HG03439 (cell line): ENCODE measurements around the gene ABCC9.

Source experiments
- ATAC-seq: cut with Tn5 transposase; IDR thresholded peaks from one replicate; pipeline ENCODE4 v1.9.1; 2021; ENCODE audit warnings: mild to moderate bottlenecking, moderate library complexity; ENCODE audit not compliant: unreplicated experiment

Gene ABCC9

DNA sequence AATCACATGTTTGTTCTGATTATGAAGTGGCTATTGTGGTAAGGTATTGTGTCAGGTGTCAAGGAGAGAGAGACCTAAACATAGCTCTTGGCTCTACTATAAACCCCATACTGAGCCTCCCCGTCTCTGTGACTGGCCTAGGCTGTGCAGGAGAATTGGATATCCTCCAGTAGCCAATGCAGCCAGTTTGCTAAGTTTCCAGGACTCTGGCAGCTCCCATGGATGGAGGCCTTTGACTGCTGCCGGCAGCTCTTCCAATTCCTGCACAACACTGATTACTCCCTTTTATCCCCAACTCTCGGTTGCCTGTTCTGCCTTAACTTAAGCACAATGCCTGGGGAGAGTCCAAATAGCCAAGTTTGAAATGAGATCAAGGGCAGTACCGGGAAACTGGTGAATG lies 59.3 kb downstream of the ABCC9 start:
- no peak for ATAC-seq

DNA sequence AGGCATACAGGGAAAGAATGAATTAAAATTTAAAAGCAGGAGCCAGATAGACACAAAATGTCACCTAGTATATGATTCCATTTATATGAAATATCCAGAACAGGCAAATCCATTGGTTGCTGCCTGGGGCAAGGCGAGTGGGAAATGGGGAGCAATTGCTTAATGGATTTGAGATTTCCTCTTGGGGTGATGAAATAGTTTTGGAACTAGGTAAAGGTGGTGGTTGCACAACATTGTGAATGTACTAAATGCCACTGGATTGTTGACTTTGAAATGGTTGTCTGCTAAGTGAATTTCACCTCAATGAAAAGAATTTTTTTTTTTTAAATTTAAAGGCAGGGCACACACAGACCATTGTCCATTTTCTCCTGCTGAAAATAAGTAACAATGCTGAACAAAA lies 61.9 kb downstream of the ABCC9 start:
- ATAC-seq: no peak

DNA sequence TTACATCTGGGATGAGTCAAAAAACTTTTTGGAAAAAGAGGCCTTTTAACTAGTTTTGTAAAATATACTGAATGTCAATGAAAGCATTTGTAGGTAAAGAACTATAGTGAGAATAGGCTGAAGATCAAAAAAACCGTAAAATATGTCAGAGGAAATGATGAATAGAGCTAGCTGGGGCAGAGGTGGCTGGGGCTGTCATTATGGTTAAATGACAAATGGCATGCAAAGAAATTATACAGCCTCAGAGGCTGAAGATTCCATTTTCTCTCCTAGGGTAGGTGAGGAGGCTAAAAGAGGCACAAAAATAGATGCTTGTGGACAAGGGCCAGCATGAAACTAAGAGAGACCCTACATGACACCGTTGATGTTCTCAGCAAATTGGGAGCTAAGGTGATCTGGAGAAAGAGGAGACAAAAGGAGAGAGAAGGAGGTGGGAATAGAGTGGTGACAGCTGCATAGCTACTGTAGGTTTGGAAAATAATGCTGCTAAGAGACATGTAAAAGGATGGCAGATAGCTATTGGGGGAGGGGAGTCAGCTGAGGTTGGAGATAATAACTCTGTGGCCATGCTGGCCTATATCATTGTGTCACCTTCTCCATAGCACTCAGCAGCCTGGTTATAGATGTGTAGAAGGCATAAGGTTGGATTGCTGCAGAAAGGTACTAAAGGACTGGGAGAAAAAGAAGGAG lies 63.8 kb downstream of the ABCC9 start:
- no peak for ATAC-seq

DNA sequence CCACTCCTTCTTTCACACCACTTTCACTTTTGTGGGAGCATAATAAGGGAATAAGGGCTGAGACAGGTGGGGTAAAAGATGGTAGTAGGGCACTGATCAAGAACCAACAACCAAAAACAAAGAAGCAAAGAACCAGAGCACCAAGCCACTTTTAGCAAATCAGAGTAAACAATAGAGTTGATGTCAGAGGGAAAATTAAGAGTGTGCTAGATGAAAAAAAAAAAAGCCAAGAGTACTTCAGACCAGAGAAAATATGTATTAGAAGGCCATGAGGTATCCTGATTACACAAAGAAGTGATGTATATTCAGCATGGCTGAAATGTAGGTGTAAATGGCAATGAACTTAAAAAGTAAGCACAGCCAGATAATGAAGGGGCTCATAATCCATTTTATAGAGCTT lies 75.4 kb downstream of the ABCC9 start:
- no peak for ATAC-seq

DNA sequence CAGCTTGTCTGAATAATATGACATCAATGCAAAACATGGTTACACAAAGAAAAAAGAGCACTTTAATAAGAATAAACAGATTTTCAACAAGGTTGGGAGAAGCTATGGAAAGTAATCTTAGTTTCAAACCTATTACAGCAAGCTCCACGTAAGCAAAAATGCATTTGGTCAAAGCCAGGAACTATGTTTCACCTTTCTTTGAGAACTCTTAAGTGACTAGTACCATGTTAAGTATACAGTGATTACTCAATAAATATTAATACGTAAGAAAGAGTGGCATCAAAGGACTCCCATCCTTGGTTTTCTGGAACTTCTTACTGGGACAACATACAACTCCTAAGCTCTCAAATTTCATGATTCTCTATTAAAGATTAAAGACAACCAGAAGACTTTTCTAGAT lies 80.7 kb downstream of the ABCC9 start:
- no peak for ATAC-seq

DNA sequence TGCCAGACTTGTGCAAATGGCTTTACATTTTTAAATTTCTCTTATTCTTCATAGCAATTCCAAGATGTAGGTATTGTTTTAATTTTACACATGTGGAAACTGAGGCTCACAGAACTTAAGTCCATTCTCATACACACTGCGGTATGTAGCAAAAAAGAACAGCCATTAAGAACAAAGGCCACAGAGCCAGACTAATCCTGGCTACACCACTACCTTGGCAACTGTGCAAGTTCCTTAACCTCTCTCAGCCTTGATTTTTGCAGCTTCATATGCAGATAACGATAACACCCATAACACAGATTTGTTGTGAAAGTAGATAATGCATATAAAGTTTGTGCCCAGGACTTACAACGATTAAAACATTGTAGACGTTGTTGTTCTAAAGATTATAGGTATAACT lies 81.1 kb downstream of the ABCC9 start:
- ATAC-seq: no peak

DNA sequence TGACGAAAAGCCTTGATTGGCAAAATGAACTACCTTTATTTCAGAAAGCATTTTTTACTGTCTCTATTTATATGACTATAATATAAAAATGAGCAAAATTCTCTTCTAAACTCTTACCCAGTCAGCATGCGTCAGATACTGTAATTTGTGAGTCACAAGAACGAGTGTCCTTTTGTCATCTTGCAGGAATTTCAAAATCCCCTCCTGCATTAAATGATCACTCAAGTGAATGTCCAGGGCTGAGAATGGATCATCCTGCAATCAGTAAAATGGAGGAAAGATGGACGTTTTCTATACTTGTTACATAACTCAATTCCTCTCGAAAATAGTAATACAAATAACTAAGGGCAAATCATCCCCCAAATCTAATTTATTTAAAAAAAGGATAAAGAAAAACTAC lies 89.0 kb downstream of the ABCC9 start:
- ATAC-seq: no peak

DNA sequence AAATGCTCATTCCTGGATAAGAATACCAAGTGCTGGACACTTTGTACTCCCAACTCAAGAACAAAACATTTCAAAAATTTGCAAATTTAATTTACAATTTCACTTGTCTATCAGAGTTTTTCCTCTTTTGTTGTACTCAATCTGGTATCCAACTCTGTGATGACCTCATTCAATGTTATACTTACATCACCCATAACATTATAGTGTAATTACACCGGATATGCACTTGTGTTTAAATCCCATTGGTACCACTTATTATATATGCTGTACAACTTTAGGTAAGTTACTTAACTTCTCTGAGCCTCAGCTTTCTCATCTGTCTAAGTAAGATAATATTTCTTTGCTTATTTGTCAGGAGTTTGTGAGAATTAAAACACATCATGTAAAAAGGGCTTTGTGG lies 90.1 kb downstream of the ABCC9 start:
- no peak for ATAC-seq

DNA sequence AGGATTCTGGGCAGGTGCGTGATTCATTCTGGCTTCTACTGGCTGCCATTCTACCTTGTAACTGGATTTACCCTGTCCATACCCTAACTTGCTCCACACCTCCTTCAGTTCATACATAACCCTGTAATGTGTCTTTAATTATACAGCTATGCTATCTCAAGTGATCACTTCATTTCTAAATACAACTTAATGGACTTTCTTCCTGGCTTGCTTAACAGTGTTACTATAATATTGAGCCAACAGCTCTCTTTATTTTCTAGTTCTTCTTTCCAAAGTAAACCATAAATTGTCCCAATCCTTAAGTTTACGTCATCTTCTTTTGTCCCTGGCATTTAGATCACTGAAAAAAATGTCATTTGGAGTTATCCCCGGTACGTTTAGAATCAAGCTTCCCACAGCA lies 90.8 kb downstream of the ABCC9 start:
- ATAC-seq: no peak

DNA sequence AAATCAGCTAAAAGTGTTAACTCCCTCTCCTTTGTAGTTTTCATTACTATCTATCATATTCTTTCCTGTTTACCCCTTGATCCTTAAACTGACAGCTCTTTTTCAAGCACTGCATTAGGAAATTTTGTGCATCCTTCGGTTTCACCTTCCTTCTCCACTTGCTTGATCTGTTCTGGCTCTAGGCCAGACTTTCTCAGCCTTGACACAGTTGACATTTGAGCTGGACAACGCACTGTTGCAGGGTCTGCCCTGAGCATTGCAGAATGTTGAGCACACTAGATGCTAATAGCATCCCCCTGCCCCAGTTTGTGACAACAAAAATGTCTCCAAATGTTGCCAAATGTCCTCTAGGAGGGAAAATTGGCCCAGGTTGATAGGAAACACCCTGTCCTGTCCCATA lies 91.3 kb downstream of the ABCC9 start:
- no peak for ATAC-seq

DNA sequence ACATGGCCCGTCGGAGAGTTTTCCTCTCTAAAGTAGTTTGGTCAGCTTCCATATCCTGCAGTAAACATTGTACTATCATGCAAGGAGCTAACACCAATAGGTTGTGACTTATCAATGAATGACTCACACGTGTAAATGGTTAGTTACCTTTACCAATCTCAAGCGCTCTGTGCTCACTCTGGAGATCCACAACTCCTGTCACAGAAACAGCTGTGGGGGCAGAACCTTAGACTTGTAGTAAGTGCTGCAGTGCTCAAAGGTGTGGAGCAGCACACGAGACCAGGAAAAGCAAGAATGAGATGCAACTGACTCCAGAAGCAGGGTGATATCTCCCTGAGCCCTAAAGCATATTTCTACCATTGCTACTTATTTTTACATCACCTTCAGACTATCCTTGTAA lies 93.0 kb downstream of the ABCC9 start:
- ATAC-seq: no peak

DNA sequence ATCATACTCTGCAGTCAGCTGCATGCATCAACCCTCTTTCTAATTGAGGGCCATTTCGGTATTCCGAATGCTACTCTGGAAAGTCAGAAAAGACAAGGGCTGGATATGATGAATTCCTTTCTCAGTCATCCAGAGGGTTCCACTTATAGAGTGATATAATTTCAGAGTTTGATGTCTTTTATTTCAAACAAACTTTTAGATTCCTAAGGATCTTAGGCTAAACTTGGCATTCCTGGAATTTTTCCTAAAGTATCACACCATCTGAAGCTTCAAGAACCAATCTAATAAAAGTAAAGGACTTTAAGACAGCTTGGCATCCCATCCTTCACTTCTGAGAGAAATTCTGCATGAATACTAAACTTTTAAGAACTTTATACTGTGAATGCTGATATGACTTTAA lies 97.4 kb downstream of the ABCC9 start:
- no peak for ATAC-seq

DNA sequence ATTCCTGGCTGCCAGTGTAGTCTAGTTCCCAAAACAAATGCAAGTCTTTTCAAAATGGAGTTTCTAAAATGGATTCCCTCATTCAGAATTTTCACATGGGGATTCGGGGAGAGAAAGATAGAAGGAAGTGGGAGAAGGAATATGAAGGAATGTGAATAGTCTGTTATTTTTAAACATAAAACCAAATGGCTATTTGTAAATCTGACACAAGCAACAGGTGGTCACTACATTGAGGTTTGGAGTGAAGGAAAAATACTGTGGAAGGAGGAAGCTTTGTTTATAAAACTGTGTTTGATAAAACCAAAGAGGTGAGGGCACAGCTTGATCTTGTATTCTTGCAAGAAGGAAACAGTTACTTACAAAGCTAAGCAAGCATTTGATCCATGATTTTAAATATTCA lies 101.5 kb downstream of the ABCC9 start:
- ATAC-seq: no peak

DNA sequence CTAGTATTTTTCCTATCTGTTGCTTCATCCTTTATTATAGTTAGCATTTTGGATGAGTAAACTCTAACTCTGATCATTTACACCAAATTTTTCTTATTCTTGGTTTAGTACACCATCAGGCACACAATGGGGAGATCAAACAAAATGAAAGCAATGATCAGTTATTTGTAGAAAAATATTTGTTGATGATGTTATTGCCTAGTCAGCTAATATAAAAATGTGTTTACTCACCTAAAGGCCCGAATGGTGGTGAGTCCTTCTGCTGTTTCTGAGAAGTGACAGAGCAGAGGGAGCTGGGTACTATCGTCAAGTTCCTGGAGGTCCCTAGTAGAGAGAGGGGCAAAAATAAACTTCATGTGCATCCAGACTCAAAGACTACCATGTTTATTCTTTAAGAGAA lies 103.4 kb downstream of the ABCC9 start:
- ATAC-seq: no peak

DNA sequence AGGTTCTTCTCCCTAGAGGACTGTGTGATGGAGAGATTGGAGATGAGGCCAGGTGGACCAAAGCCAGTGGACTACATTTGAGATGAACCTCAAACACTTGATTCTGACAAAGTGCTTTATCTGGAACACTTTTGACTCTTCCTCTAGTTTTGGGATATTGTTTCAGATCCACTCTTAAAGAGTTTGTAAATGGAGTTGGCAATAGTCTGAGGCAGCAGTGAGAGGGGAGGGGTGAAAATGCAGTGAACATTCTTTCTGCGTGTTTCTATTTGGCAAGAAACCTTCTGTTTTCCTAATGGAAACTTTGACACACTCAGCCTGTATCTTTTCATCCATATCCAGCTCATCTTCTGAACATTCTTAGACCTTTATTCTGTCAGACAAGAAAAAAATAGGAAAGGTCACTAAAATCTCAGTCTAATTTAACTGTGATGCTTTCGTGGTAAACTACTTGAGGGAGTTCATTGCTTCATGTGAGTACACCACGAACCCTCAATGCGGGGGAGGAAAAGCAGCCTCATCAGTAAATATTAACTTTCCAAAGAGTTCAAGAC lies 109.4 kb downstream of the ABCC9 start:
- ATAC-seq: no peak

DNA sequence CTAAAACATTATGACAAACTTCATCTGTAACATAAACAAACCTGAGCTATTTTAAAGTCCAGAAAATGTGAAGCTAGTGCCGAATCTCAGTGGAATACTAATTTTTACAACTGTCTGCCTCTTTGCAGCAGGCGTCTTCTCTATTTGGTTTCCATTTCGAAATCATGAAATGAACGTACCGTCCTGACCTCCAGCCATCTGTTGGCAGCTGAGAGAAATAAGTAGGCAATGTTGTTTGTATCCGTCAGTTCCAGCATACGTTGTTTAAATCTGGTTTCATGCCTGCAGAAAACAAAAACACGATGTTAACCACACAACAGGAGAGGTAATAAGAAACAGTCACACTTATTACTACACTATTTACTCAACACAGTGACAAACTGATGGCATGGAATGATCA lies 112.4 kb downstream of the ABCC9 start:
- no peak for ATAC-seq

DNA sequence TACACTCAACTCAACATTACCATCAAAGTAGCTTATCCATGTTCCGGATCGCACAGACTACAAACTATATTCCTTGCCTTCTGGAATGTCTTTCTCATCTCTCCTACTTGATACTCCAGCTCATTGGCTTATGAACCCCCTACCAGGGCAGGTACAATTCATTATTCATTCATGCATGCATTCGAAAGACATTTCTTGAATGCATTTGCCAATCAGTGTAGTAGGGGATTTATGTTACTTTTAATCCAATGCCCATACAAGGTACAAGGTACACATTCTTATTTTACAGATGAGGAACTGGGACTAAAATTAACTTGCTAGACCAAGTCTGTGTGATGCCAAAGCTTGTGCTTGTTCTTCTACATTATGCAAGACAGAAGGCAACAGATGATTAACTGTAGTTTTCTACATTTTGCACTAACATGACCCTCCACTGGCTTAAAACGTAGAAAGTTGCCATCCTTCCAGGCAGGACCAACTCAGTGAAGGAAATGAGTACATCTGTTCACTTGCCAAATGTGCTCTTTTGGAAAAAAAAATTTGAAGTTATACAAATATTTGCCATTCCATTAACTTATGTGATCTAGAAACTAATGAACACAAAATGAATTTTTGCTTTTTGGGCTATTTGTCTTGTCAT lies 113.0 kb downstream of the ABCC9 start:
- ATAC-seq: no peak

DNA sequence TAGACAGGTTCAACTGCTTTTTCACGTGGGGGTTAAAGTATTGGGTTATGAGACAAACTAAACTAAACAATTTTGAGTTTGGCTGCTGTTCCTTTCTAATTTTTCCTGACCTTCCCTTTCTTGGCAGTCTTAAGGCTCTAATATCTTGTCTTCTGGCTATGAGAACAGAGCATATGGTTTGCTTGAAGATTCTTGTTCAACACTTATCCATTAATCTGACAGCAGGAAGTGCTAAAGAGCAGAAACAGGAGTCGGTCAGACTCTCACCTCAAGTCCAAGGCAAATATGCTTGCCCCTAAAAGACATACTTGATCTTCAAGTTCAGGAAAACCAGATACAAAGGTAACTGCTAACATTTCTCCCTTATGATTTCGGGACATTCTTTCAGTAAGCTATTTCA lies 114.1 kb downstream of the ABCC9 start:
- no peak for ATAC-seq

DNA sequence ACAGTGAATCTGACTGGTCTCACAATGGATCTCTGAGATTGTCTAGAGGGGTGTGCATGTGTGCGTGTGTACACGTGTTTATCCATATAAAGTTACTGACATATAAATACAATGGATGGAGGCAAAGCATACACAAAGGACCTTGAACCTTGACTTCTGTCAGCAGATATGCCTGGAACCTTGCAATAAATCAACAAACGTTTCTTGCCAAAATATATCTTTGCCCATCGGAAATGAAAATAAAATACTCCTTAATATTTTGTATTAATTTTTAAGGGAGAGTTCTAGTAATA lies 114.7 kb downstream of the ABCC9 start:
- no peak for ATAC-seq

DNA sequence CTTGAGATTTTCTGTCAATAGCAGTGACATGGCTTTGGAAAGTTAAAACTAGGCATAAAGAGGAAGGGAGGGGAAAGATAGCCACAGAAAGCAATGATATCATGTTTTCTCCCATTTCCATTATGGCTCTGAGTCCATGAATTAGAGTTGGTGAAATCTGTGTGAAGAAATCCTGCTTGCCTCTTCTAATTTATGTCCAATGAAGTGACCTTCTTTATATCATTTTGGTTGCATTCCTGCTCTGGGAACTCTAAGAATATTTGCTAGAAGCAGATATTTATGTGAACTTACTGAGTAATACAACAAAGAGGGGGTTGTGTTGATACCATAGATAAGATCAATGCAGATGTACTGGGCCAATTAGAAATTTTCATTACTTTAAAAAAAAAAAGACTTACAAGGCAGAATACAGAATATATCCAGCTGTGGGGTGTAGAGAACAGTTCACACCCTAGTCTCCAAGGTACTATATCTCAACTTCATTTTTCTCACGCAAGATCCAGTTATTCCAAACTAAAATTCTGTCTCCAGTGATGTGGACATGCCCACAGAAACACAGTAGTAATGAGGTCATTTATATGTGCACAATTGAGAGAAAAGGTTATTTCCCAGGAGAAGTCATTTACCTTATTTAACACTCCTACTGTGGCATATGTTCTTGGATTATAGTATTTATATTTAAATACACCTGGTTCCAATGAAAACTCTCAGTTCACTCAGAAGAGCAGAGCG lies 115.2 kb downstream of the ABCC9 start:
- no peak for ATAC-seq

DNA sequence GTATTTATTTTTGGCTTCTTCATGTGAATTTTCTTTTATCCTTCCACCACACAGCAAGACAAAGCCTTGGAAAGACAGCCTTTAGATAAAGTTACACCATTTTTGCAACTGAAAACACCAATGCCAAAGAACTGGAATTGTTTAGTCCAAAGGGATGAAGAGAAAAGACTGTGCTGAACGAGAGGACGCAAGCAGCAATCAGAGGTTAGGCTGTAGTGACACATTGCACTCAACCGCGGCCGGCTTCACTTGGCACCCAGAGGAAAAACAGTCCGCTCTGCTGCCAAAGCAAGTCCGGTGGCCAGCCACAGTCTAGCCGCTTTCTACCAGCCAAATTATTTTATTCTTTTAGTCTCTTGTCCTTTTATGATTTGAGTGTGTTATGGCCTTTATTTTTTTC lies 117.6 kb downstream of the ABCC9 start:
- ATAC-seq: no peak

DNA sequence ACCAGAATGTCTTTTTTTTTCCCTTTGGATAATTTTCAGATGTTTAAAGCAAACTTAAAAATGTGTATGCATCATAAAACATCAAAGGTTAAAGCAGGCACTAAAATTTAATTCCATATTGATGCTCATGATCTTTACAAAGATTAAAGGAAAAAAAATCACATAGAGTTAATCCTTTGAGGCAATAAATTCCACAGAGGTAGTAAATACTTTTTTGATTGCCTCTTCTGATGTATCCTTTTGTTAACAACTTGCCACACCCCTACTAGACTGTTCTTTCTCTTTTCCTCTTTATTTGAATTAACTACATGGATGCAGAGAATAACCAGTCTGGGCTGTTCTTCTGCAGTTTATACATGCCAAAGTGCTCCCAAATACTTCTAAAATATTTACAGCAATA lies 121.5 kb downstream of the ABCC9 start:
- ATAC-seq: no peak
